NCI-H128 (cell line): ENCODE results near the gene SOX4.

Experiments
- DNase-seq: peaks from one replicate; lab custom pipeline; 2025; ENCODE audit not compliant: unreplicated experiment; lab: John Stamatoyannopoulos, UW

The SOX4 gene

DNA sequence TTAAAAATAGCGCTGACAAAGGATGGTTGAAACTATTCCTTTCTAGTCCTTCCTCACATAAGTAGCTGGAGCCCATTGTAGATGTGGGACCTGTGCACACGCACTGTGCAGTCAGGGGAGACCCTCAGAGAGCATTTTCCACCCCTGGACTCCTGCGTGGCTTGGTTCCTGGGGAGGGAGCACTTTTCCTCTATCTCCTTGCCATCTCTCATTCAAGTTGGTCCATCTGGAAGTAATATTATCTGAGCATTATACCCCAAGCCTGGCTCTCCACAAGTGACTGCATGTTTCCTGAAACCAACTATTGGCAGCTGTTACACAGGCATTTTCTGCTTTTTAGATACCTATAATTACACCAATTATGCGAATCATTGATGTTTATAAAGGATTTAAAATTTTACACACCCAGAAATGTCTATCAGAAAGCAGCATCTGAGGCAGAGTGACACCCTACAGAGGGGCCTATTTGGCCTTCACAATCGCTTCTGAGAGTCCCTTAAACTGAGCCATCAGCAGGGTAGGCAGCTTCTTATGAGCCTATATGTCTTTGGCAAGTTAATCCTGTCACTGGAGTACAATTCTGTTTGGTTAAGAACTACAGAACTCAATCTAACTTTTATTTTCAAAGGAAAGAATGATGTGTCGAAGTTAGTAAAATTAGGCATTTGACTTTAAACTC, 18.7 kb downstream of the SOX4 start:
- no peak for DNase-seq

GRCh38 chr6:21613809-21614208, 20.3 kb downstream of the SOX4 start:
- DNase-seq: no peak

DNA sequence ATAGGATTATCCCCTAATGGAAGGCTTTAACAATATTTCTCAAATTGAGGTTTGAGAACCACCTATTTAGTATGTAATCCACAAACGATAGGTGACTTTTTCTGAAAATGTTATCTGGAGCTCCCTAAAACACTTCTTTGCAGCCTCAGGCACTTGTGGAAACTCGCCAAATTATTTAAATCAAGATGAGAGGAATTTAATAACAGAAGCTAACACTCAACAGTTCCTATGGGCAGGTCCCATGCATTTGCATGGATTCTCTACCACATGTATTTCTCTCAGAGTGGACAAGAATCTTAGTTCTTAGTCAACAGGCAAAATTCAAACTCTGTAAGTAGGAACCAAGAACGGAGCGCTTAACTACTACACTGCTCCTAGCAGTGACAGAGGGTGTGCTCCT, 20.7 kb downstream of the SOX4 start:
- no peak for DNase-seq

DNA sequence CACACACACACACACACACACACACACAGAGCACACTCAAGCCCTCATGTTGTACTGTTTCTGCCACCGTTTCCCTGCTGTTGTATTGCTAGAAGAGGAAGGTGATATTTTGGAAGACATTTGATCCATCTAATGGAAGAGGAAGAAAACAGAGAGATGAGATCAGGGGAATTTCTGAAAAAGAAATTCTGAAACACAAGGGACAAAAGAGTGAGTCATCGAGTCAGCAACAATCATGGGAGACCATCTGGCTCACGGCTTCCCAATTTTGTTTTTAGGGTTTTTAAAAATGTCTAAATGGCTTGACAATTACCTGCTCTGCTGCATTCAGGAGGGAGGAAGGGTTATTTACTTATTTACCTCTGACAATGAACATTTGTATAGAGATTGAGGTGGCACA, 22.0 kb downstream of the SOX4 start:
- no peak for DNase-seq

DNA sequence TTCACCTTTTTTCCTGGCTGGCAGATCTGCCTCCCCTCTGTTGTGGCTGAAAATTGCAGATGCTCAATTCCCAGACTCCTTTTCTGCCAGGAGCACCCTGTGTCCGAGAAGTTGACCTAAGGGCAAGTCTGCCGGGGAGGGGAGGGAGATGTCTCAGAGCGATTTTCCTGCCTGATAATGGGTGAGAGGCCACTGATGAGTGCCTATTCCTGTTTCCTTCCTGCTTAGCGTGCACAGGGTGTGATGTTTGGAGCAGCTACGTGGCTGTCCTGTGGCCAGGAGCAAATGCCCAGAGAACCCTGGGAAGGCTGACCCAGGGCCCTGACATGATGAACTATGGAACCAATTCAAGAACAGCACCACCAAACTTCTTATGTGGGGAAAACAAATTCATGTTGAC, 22.5 kb downstream of the SOX4 start:
- no peak for DNase-seq

- DNase-seq: no peak
Observed at GRCh38 chr6:21625642-21626041, 32.1 kb downstream of the SOX4 start.

DNA sequence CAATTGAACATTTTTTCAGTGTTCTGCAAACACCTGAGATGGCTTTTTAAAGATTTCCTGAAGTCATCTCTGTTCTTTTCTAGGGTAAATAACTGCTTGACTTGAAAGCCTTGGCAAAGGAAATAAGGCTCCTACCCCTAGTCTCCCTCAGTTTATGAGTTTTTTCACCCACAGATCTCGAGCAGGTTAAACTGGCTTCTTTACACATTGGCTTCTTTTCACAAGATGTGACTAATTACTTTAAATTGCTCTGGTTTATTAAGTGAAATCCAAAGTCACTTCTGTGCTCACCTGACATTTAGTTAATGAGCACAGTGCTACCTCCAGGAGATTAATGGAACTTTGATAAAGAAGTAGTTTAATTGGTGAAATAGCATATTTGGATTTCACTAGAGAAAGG, 33.2 kb downstream of the SOX4 start:
- no peak for DNase-seq

- DNase-seq: no peak
Observed at GRCh38 chr6:21628160-21628559, 34.6 kb downstream of the SOX4 start.

DNA sequence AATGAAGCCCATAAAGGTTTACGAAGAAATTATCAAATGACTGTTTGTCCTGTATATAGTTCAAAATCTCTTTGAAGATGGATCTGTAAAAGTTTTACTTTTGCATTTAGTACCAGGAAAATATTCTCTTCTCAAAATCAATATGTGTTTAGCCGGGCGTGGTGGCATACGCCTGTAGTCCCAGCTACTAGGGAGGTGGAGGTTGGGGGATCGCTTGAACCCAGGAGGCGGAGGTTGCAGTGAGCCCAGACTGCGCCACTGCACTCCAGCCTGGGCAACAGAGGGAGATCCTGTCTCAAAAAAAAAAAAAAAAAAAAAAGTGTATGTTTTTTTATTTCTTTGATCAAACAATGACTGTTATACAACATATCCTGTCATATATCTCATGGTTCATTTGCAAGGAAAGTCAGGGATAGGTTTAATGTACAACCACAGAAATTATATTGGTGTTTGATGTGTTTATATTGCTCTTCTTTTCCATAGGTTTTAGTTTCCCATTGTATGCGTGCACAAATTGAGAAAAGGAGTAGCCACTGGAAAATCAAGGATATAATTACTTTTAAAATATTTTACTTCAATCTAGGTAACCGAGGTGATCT, 40.1 kb downstream of the SOX4 start:
- no peak for DNase-seq

- no peak for DNase-seq
Observed at GRCh38 chr6:21634582-21634981, 41.0 kb downstream of the SOX4 start.

GRCh38 chr6:21636876-21637275, 43.3 kb downstream of the SOX4 start:
- no peak for DNase-seq

- no peak for DNase-seq
Observed at GRCh38 chr6:21639316-21639715, 45.8 kb downstream of the SOX4 start.
